Panc1 (cell line): Measurements from ENCODE around the gene OR6V1. TPM values are rescaled to one million over a fixed set of nuclear protein-coding genes. Genes with fewer than 3 reads are reported as not detected.
"Not testable (repeated sequence)": the region's sequence is repeated elsewhere in the genome, so short reads cannot be mapped to it uniquely, and the experiment has no call there.

Experiments used
- ATAC-seq: fragments of 200-7000 bp; cut with Tn5 transposase; 2 replicates; pipeline ENCODE4 v1.9.1; 2020; ENCODE audit warnings: mild to moderate bottlenecking, moderate library complexity
- BruUV-seq: library from RNA; stranded (reverse); fragments of 400-500 nt; replicated peaks from 2 replicates; lab custom pipeline; 2021; lab: Mats Ljungman, UMichigan
- CTCF ChIA-PET: fragments of 300-600 bp; sonication (Branson Sonifier 250); formaldehyde crosslinking; loops from one replicate; lab custom pipeline; 2022; ENCODE audit warnings: antibody characterized with exemption; lab: Charles Lee
- POLR2A ChIA-PET: fragments of 300-600 bp; sonication (Branson Sonifier 250); formaldehyde crosslinking; loops from one replicate; lab custom pipeline; 2022; ENCODE audit warnings: antibody characterized with exemption; lab: Charles Lee
- DNase-seq: peaks from one replicate; pipeline ENCODE4 v3.0.0-alpha.2; 2010; ENCODE audit warnings: low read depth, low spot score
- H3K27ac ChIP-seq: 2 replicates; pipeline ENCODE4 v1.5.1; 2011; ENCODE audit warnings: mild to moderate bottlenecking, low read length, inconsistent platforms
- H3K27me3 ChIP-seq: fragments of 200-500 bp; sonication (Bioruptor generic); 2 replicates; pipeline ENCODE4 v1.6.0; 2014; ENCODE audit warnings: low read length, inconsistent platforms; ENCODE audit not compliant: control insufficient read depth, insufficient read depth
- H3K36me3 ChIP-seq: fragments of 200-500 bp; sonication (Bioruptor generic); 2 replicates; pipeline ENCODE4 v1.5.1; 2014; ENCODE audit warnings: inconsistent platforms, mild to moderate bottlenecking, low read length, moderate library complexity; ENCODE audit not compliant: control insufficient read depth, insufficient read depth
- H3K4me1 ChIP-seq: 2 replicates; pipeline ENCODE4 v1.5.1; 2011; ENCODE audit warnings: inconsistent platforms, mild to moderate bottlenecking, low read length, moderate library complexity; ENCODE audit not compliant: control insufficient read depth, insufficient read depth
- H3K4me3 ChIP-seq, 2 experiments: 2 replicates each; pipeline ENCODE4 v1.5.1; 2011 to 2012; ENCODE audit warnings: low read depth in 2 of 2, low read length in 2 of 2, mild to moderate bottlenecking in 2 of 2, inconsistent platforms in 1 of 2, moderate library complexity in 1 of 2
- H3K9me3 ChIP-seq: fragments of 200-500 bp; sonication (Bioruptor generic); 2 replicates; pipeline ENCODE4 v1.5.1; 2014; ENCODE audit warnings: low read depth, mild to moderate bottlenecking, inconsistent platforms, low read length, moderate library complexity; ENCODE audit not compliant: control insufficient read depth, insufficient read depth
- CTCF ChIP-seq: fragments of 450-650 bp; IDR thresholded peaks from 2 replicates; pipeline ENCODE4 v1.5.1; 2017; ENCODE audit warnings: mild to moderate bottlenecking
- REST ChIP-seq, 2 experiments: IDR thresholded peaks; 2 replicates each; pipeline ENCODE4 v1.6.1; 2011 to 2012; ENCODE audit warnings: low read depth in 2 of 2, control low read depth in 1 of 2, low read length in 1 of 2, mild to moderate bottlenecking in 1 of 2, moderate library complexity in 1 of 2; ENCODE audit not compliant: insufficient read depth in 1 of 2
- SIN3A ChIP-seq: IDR thresholded peaks from 2 replicates; pipeline ENCODE4 v1.6.1; 2012; ENCODE audit warnings: low read depth, mild to moderate bottlenecking, low read length, moderate library complexity, borderline replicate concordance; ENCODE audit not compliant: insufficient read depth
- TCF7L2 ChIP-seq: IDR thresholded peaks from 2 replicates; pipeline ENCODE4 v1.6.1; 2011; ENCODE audit warnings: mild to moderate bottlenecking, low read depth, low read length, inconsistent platforms
- in situ Hi-C: cut with HindIII; loops from 2 replicates; pipeline ENCODE4 v1.10.0; 2016; ENCODE audit warnings: low sequenced_read_pairs, low pct_unique_long_range_greater_than_20kb
- intact Hi-C: fragments of 100-400 bp; cut with micrococcal nuclease; formaldehyde crosslinking; loops from one replicate; pipeline ENCODE4 v1.10.0; 2022; ENCODE audit not compliant: unreplicated experiment
- total RNA-seq: library from RNA; stranded (reverse); gene quantifications from one replicate; pipeline ENCODE4 v1.2.1, GENCODE V29; 2021; ENCODE audit not compliant: unreplicated experiment

Gene OR6V1
- total RNA-seq, 1 experiment from 2014 or later = not detected

DNA sequence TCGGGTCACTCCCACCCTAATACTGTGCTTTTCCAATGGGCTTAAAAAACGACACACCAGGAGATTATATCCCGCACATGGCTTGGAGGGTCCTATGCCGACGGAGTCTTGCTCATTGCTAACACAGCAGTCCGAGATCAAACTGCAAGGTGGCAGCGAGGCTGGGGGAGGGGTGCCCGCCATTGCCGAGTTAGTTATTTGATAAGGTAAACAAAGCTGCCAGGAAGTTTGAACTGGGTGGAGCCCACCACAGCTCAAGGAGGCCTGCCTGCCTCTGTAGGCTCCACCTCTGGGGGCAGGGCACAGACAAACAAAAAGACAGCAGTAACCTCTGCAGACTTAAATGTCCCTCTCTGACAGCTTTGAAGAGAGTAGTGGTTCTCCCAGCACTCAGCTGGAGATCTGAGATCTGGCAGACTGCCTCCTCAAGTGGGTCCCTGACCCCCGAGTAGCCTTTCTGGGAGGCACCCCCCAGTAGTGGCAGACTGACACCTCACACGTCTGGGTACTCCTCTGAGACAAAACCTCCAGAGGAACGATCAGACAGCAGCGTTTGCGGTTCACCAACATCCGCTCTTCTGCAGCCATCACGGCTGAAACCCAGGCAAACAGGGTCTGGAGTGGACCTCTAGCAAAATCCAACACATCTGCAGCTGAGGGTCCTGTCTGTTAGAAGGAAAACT lies 36.5 kb downstream of the OR6V1 start:
- H3K4me1 ChIP-seq, POLR2A ChIA-PET, DNase-seq, H3K27ac ChIP-seq, CTCF ChIA-PET, ATAC-seq, H3K9me3 ChIP-seq, H3K27me3 ChIP-seq, H3K36me3 ChIP-seq, in situ Hi-C loops, H3K4me3 ChIP-seq, BruUV-seq, intact Hi-C loops: not testable (repeated sequence)

GRCh38 chr7:143096146-143096545 lies 44.0 kb downstream of the OR6V1 start:
- in situ Hi-C loops (no loop called here), intact Hi-C loops (no loop called here)
- no peak overlapping the region for H3K27ac ChIP-seq
- ChIA-PET CTCF (no interaction called here), POLR2A (no interaction called here)
- H3K27me3 ChIP-seq = no peaks in the 10 kb centered on the region
- no peak for ATAC-seq
- no peak overlapping the region for H3K4me3 ChIP-seq
- no peaks in the 10 kb centered on the region for H3K36me3 ChIP-seq
- DNase-seq = no peak
- no peaks in the 10 kb centered on the region for H3K4me1 ChIP-seq
- TF ChIP-seq REST (IDR thresholded peaks at IDR 0.05; ENCODE audit: insufficient read depth in 1 of 2, low read depth in 2 of 2, low read length in 1 of 2) (no peak), SIN3A (no peak), CTCF (no peak), TCF7L2 (no peak)
- no TSS peak for BruUV-seq
- H3K9me3 ChIP-seq = 0 out of 2 replicates have a peak, but pooled peaks cover 5% of the 10 kb centered on the region

DNA sequence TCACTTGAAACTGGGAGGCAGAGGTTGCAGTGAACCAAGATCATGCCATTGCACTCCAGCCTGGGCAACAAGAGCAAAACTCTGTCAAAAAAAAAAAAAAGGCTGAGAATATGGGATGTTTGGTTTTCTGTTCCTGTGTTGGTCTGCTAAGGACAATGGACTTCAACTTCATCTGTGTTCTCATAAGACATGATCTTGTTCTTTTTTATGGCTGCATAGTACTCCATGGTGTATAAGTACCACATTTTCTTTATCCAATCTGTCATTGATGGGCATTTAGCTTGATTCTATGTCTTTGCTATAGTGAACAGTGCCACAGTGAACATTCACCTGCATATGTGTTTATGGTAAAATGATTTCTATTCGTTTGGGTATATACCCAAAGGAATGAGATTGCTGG lies 47.4 kb downstream of the OR6V1 start:
- POLR2A ChIA-PET, ATAC-seq, in situ Hi-C loops: not testable (repeated sequence)

More for the DNA sequence above, 47.4 kb downstream of the OR6V1 start:
- H3K36me3 ChIP-seq, H3K27ac ChIP-seq, CTCF ChIA-PET, H3K9me3 ChIP-seq, H3K4me3 ChIP-seq, intact Hi-C loops, BruUV-seq, H3K4me1 ChIP-seq, DNase-seq, H3K27me3 ChIP-seq: not testable (repeated sequence)

Other genes with a start within 250 kb of the OR6V1 start
- gene EPHB6, start 197.3 kb upstream of the OR6V1 start, total RNA-seq = 0.54 TPM
- gene TRPV6, start 166.6 kb upstream of the OR6V1 start, total RNA-seq = not detected
- not detected for gene TRPV5, start 118.6 kb upstream of the OR6V1 start, total RNA-seq
- gene LLCFC1, start 112.9 kb upstream of the OR6V1 start, total RNA-seq = not detected
- 0.44 TPM for gene KEL, start 90.0 kb upstream of the OR6V1 start, total RNA-seq
- not detected for gene OR9A2, start 25.2 kb upstream of the OR6V1 start, total RNA-seq
- gene PIP, start 79.7 kb downstream of the OR6V1 start, total RNA-seq = not detected
- gene TAS2R39, start 131.1 kb downstream of the OR6V1 start, total RNA-seq = not detected
- not detected for gene TAS2R40, start 169.7 kb downstream of the OR6V1 start, total RNA-seq
- 100 TPM for gene GSTK1, start 211.1 kb downstream of the OR6V1 start, total RNA-seq
- 2.0 TPM for gene TMEM139, start 232.6 kb downstream of the OR6V1 start, total RNA-seq
- 47.4 TPM for gene CASP2, start 236.0 kb downstream of the OR6V1 start, total RNA-seq